IPS-18c (cell line): Measurements from ENCODE around the gene CAMK1D.
"Not testable (repeated sequence)": the region's sequence is repeated elsewhere in the genome, so short reads cannot be mapped to it uniquely, and the experiment has no call there.

Experiments used
- H3K4me3 ChIP-seq: 2 replicates; pipeline ENCODE4 v1.7.0; 2013; ENCODE audit warnings: low read depth, mild to moderate bottlenecking, low read length, moderate library complexity; ENCODE audit not compliant: insufficient read depth
- H3K9me3 ChIP-seq: one replicate; pipeline ENCODE4 v1.6.1; 2013; ENCODE audit warnings: mild to moderate bottlenecking, low read length, moderate library complexity; ENCODE audit not compliant: control insufficient read depth, insufficient read depth

The CAMK1D gene

GRCh38 chr10:12484941-12485805, 135.8 kb downstream of the CAMK1D start:
- H3K4me3 ChIP-seq = no peak overlapping the region
- no peaks in the 10 kb centered on the region for H3K9me3 ChIP-seq

GRCh38 chr10:12487366-12487765, 138.0 kb downstream of the CAMK1D start:
- no peaks in the 10 kb centered on the region for H3K9me3 ChIP-seq
- H3K4me3 ChIP-seq = no peak overlapping the region

GRCh38 chr10:12488626-12489025, 139.3 kb downstream of the CAMK1D start:
- Histone ChIP-seq H3K9me3 (no peaks in the 10 kb centered on the region), H3K4me3 (no peak overlapping the region)

- Histone ChIP-seq H3K9me3 (no peaks in the 10 kb centered on the region), H3K4me3 (no peak overlapping the region)
Measured at GRCh38 chr10:12489357-12489756, 140.0 kb downstream of the CAMK1D start.

GRCh38 chr10:12489806-12490205, 140.5 kb downstream of the CAMK1D start:
- H3K9me3 ChIP-seq = no peaks in the 10 kb centered on the region
- no peak overlapping the region for H3K4me3 ChIP-seq

- Histone ChIP-seq H3K4me3 (no peak overlapping the region), H3K9me3 (no peaks in the 10 kb centered on the region)
Measured at GRCh38 chr10:12490963-12491362, 141.6 kb downstream of the CAMK1D start.

- H3K9me3 ChIP-seq = no peaks in the 10 kb centered on the region
- no peak overlapping the region for H3K4me3 ChIP-seq
Measured at GRCh38 chr10:12491491-12491890, 142.1 kb downstream of the CAMK1D start.

GRCh38 chr10:12492016-12492415, 142.7 kb downstream of the CAMK1D start:
- Histone ChIP-seq H3K9me3 (no peaks in the 10 kb centered on the region), H3K4me3 (no peak overlapping the region)

GRCh38 chr10:12497046-12497445, 147.7 kb downstream of the CAMK1D start:
- not testable (repeated sequence) for H3K4me3 ChIP-seq, H3K9me3 ChIP-seq

- H3K9me3 ChIP-seq = no peaks in the 10 kb centered on the region
- H3K4me3 ChIP-seq = no peak overlapping the region
Measured at GRCh38 chr10:12499076-12499986, 150.0 kb downstream of the CAMK1D start.

- no peaks in the 10 kb centered on the region for H3K9me3 ChIP-seq
- no peak overlapping the region for H3K4me3 ChIP-seq
Measured at GRCh38 chr10:12500381-12501303, 151.3 kb downstream of the CAMK1D start.

GRCh38 chr10:12501324-12501723, 152.0 kb downstream of the CAMK1D start:
- H3K4me3 ChIP-seq = no peak overlapping the region
- H3K9me3 ChIP-seq = no peaks in the 10 kb centered on the region

- Histone ChIP-seq H3K9me3 (no peaks in the 10 kb centered on the region), H3K4me3 (no peak overlapping the region)
Measured at GRCh38 chr10:12501841-12502525, 152.6 kb downstream of the CAMK1D start.

- Histone ChIP-seq H3K9me3 (no peaks in the 10 kb centered on the region), H3K4me3 (no peak overlapping the region)
Measured at GRCh38 chr10:12502526-12503274, 153.4 kb downstream of the CAMK1D start.

GRCh38 chr10:12503311-12503710, 154.0 kb downstream of the CAMK1D start:
- H3K4me3 ChIP-seq = no peak overlapping the region
- no peaks in the 10 kb centered on the region for H3K9me3 ChIP-seq

GRCh38 chr10:12504176-12504575, 154.8 kb downstream of the CAMK1D start:
- Histone ChIP-seq H3K4me3 (no peak overlapping the region), H3K9me3 (no peaks in the 10 kb centered on the region)
